ENCODE results near the gene AKAP13. TPM values are rescaled to one million over a fixed set of nuclear protein-coding genes. Genes with fewer than 3 reads are reported as not detected.
A peak's percentile ranks its signal among the peaks of the same experiment; 100 is the strongest.

Gene AKAP13
- polyA plus RNA-seq, 3 donors, result 47.9 to 99.7 (median 92.6) TPM

DNA sequence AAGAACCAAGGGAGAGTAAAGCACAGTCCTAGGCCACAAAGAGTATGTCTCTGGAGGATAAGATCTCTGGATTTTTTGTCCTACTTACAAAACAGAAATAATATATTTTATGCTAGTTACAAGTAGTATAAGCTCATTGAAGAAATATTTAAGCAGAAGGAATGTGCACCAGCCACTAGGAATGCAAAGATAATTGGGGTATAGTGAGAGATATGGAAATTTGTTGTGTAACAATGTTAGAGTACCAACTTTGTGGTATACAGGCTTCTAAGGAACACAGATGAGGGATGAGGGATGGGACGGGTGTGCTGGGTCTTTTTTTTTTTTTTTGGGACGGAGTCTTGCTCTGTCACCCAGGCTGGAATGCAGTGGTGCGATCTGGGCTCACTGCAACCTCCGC, 26.5 kb downstream of the AKAP13 start:
- H3K36me3 ChIP-seq (replicated peaks in 1 of 2; ENCODE audit: control insufficient read depth in 1 of 2, insufficient read depth in 2 of 2, low read length in 2 of 2), result no peaks in the 10 kb centered on the region
- H3K9me3 ChIP-seq (replicated peaks in 1 of 2; ENCODE audit: control insufficient read depth in 1 of 2, insufficient read depth in 1 of 2, low read length in 2 of 2), result no peaks in the 10 kb centered on the region
- H3K4me1 ChIP-seq (ENCODE audit: control insufficient read depth in 1 of 2, insufficient read depth in 2 of 2, low read length in 2 of 2), result peaks cover 32 to 47% of the 10 kb centered on the region in 2 donors
- no peak overlapping the region for H3K4me3 Mint-ChIP-seq
- peaks cover 4% of the 10 kb centered on the region for H4K20me1 ChIP-seq (ENCODE audit: insufficient read depth, low read length)
- H3K27me3 ChIP-seq (ENCODE audit: control insufficient read depth in 2 of 2, insufficient read depth in 2 of 2, low read length in 2 of 2), result no peaks in the 10 kb centered on the region
- no peak overlapping the region for H3K4me2 ChIP-seq (replicated peaks; ENCODE audit: extremely low read depth, low read length, poor library complexity, severe bottlenecking)
- TF ChIP-seq, protein P1, sequence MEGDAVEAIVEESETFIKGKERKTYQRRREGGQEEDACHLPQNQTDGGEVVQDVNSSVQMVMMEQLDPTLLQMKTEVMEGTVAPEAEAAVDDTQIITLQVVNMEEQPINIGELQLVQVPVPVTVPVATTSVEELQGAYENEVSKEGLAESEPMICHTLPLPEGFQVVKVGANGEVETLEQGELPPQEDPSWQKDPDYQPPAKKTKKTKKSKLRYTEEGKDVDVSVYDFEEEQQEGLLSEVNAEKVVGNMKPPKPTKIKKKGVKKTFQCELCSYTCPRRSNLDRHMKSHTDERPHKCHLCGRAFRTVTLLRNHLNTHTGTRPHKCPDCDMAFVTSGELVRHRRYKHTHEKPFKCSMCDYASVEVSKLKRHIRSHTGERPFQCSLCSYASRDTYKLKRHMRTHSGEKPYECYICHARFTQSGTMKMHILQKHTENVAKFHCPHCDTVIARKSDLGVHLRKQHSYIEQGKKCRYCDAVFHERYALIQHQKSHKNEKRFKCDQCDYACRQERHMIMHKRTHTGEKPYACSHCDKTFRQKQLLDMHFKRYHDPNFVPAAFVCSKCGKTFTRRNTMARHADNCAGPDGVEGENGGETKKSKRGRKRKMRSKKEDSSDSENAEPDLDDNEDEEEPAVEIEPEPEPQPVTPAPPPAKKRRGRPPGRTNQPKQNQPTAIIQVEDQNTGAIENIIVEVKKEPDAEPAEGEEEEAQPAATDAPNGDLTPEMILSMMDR (IDR thresholded peaks at IDR 0.05), result no peak
- H3K9me3 Mint-ChIP-seq, result no peaks in the 10 kb centered on the region
- no peak overlapping the region for H3K4me3 ChIP-seq (replicated peaks in 1 of 3; ENCODE audit: low read depth in 2 of 3, low read length in 3 of 3)
- no peak for DNase-seq
- no peak overlapping the region for H2AFZ ChIP-seq (ENCODE audit: insufficient read depth, low read depth, low read length, poor library complexity, severe bottlenecking)
- 90% methylated on average over 3 of the region's 4 CpGs for whole genome bisulfite sequencing (ENCODE audit: insufficient coverage)
- no peaks in the 10 kb centered on the region for H3K27me3 Mint-ChIP-seq (ENCODE audit: low read depth in 3 of 3)
- peaks cover 48% of the 10 kb centered on the region for H3K4me1 Mint-ChIP-seq
- H3K27ac ChIP-seq (ENCODE audit: low read depth in 1 of 2, low read length in 2 of 2), result no peak overlapping the region
- peaks cover 85% of the 10 kb centered on the region for H3K79me2 ChIP-seq (ENCODE audit: insufficient read depth, low read length)
- H3K36me3 Mint-ChIP-seq, result no peaks in the 10 kb centered on the region
- intact Hi-C loops (cut with micrococcal nuclease), result no loop called here
- no peak overlapping the region for H3K9ac ChIP-seq (ENCODE audit: insufficient read depth, low read length, poor library complexity, severe bottlenecking)
- peak overlapping the region in 3 of 7 donors; percentile 80 to 91 (median 82) for H3K27ac Mint-ChIP-seq

DNA sequence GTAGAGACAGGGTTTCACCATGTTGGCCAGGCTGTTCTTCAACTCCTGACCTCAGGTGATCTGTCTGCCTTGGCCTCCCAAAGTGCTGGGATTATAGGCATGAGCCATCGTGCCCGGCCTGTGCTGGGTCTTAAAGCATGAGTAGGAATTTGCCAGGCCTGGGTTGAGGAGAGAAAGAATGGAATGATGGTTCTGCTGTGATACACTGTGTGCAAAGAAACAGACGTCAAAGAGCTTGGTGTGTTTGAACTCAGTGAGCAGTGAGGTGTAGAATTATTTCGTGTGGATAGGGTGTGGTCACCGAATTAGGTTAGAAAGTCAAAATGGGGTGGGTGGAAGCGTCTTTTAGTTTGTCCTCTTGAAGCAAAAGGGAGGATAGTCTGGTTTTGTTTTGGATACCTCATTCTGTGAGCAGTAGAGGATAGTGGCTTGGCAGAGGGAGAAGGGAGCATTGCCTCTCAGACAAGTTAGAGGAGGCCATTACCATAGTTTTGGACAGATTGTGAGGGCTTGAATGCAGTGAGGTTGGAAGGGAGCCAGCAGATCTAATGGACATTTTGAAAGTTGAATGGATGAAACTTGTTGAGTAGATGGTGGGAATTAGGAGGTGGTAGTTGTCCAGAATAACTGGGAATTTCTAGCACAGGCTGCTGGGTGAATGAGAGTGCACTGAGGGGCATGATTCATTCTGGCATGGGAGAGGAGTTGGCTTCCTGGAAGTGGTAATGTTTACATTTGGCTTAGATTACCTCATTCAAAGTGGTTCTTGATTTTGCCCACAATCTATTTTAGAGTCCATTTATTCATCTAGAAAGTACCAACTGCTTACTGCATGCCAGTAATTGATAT, 27.2 kb downstream of the AKAP13 start:
- Histone ChIP-seq H3K9me3 (replicated peaks in 1 of 2; ENCODE audit: control insufficient read depth in 1 of 2, insufficient read depth in 1 of 2, low read length in 2 of 2) (no peaks in the 10 kb centered on the region), H3K27ac (ENCODE audit: low read depth in 1 of 2, low read length in 2 of 2) (peak overlapping the region; percentile 22 to 83), H3K79me2 (ENCODE audit: insufficient read depth, low read length) (peaks cover 81% of the 10 kb centered on the region), H3K4me3 (replicated peaks in 1 of 3; ENCODE audit: low read depth in 2 of 3, low read length in 3 of 3) (peak overlapping the region; percentile 17 to 60 (median 43)), H4K20me1 (ENCODE audit: insufficient read depth, low read length) (peaks cover 3% of the 10 kb centered on the region), H3K4me1 (ENCODE audit: control insufficient read depth in 1 of 2, insufficient read depth in 2 of 2, low read length in 2 of 2) (peaks cover 27 to 47% of the 10 kb centered on the region in 2 donors), H3K4me2 (replicated peaks; ENCODE audit: extremely low read depth, low read length, poor library complexity, severe bottlenecking) (peak overlapping the region; percentile 64), H3K9ac (ENCODE audit: insufficient read depth, low read length, poor library complexity, severe bottlenecking) (peak overlapping the region; percentile 10), H3K27me3 (ENCODE audit: control insufficient read depth in 2 of 2, insufficient read depth in 2 of 2, low read length in 2 of 2) (no peaks in the 10 kb centered on the region), H2AFZ (ENCODE audit: insufficient read depth, low read depth, low read length, poor library complexity, severe bottlenecking) (no peak overlapping the region), H3K36me3 (replicated peaks in 1 of 2; ENCODE audit: control insufficient read depth in 1 of 2, insufficient read depth in 2 of 2, low read length in 2 of 2) (no peaks in the 10 kb centered on the region)
- Mint-ChIP-seq H3K4me1 (peaks cover 43% of the 10 kb centered on the region), H3K27ac (peak overlapping the region in 6 of 7 donors; percentile 37 to 91 (median 81)), H3K36me3 (no peaks in the 10 kb centered on the region), H3K27me3 (ENCODE audit: low read depth in 3 of 3) (no peaks in the 10 kb centered on the region), H3K9me3 (no peaks in the 10 kb centered on the region), H3K4me3 (peak overlapping the region; percentile 47 to 70)
- peak; percentile 54 to 86 (median 64) for DNase-seq
- 98% methylated on average over 6 of the region's 6 CpGs for WGBS (ENCODE audit: insufficient coverage)
- intact Hi-C loops (cut with micrococcal nuclease), result no loop called here
- TF ChIP-seq, protein P1 (IDR thresholded peaks at IDR 0.05), result no peak
